ENCODE measurements around the gene HPSE2. TPM values are rescaled to one million over a fixed set of nuclear protein-coding genes. Genes with fewer than 3 reads are reported as not detected.

The HPSE2 gene
- total RNA-seq, 1 donor from 2014 or later = 10.6 TPM

DNA sequence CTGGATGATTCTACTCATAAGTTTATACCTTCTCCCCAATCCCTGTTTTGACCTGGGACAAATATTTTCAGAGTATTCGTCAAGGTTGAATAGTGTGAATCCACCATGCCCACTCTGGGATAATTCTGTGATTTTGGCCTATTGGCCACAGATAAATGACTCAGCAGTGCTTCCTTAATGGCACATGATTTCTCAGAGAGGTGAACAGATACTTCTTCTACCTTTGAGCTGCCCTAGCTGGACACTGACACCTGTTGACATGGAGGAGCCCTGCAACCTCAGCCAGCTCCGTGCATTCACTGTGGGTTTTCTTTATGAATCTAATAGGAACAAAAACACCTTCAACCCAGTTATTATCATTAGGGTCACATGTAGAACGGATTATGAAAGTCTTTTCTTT, 748.0 kb downstream of the HPSE2 start:
- H3K27ac ChIP-seq = no peak overlapping the region
- no peak overlapping the region for H3K4me3 ChIP-seq
- intact Hi-C loops (cut with DNase I) = no loop called here
- no peak for DNase-seq (ENCODE audit: extremely low spot score in 2 of 2)
- H3K9me3 ChIP-seq = no peaks in the 10 kb centered on the region
- no peaks in the 10 kb centered on the region for H3K27me3 ChIP-seq
- TF ChIP-seq, protein P1, sequence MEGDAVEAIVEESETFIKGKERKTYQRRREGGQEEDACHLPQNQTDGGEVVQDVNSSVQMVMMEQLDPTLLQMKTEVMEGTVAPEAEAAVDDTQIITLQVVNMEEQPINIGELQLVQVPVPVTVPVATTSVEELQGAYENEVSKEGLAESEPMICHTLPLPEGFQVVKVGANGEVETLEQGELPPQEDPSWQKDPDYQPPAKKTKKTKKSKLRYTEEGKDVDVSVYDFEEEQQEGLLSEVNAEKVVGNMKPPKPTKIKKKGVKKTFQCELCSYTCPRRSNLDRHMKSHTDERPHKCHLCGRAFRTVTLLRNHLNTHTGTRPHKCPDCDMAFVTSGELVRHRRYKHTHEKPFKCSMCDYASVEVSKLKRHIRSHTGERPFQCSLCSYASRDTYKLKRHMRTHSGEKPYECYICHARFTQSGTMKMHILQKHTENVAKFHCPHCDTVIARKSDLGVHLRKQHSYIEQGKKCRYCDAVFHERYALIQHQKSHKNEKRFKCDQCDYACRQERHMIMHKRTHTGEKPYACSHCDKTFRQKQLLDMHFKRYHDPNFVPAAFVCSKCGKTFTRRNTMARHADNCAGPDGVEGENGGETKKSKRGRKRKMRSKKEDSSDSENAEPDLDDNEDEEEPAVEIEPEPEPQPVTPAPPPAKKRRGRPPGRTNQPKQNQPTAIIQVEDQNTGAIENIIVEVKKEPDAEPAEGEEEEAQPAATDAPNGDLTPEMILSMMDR (IDR thresholded peaks at IDR 0.05) = no peak
- TF ChIP-seq POLR2AphosphoS5 (IDR thresholded peaks at IDR 0.05; ENCODE audit: insufficient read depth in 1 of 2, low read depth in 1 of 2) (no peak), POLR2A (IDR thresholded peaks at IDR 0.05) (no peak)
- H3K4me1 ChIP-seq = peaks cover 17% of the 10 kb centered on the region
- no peaks in the 10 kb centered on the region for H3K36me3 ChIP-seq

DNA sequence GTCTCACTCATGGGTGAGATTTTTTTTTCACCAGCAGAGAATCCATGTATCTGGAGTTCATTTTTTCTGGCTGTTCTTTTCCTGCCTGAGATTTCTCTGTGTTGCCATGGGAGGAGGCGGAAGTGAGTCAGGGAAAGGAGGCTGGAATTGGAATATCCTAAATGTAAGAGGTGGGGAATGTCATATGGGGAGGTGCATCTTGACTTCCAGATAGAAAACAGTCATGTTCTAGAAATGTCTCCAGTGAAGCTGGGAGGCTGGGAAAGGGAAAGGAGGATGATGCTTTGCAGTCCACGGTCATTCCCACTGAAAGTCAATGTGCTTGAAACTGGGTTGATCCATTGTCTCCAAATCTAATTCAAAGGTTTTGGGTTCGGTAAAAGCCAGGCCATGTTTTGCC, 749.2 kb downstream of the HPSE2 start:
- no peak overlapping the region for H3K4me3 ChIP-seq
- H3K27me3 ChIP-seq = no peaks in the 10 kb centered on the region
- no peaks in the 10 kb centered on the region for H3K9me3 ChIP-seq
- H3K36me3 ChIP-seq = no peaks in the 10 kb centered on the region
- H3K4me1 ChIP-seq = peaks cover 26% of the 10 kb centered on the region
- intact Hi-C loops (cut with DNase I) = no loop called here
- no peak for DNase-seq (ENCODE audit: extremely low spot score in 2 of 2)
- TF ChIP-seq, protein P1 (IDR thresholded peaks at IDR 0.05) = no peak
- no peak for TF ChIP-seq POLR2AphosphoS5 (IDR thresholded peaks at IDR 0.05; ENCODE audit: insufficient read depth in 1 of 2, low read depth in 1 of 2)
- no peak for TF ChIP-seq POLR2A (IDR thresholded peaks at IDR 0.05)
- H3K27ac ChIP-seq = peak overlapping the region; percentile 79

DNA sequence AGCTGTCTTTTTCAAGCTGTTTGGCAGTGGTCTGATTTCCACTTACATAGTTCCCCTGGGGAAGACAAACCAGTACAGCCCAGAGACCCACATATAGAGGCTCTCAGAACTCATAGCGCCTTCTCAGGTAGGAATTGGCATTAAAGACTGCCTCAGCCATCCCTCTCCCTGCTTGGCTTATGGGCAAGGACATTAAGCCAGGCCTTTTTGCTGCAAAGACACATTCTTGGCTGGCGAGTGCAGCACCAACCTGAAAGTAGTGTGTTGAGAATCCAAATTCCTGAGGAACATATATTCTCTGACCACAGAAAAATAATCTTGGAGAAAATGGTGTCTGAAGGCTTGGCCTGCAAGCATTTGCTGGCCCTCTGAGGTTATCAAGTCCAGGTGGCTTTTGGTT, 749.7 kb downstream of the HPSE2 start:
- Histone ChIP-seq H3K9me3 (no peaks in the 10 kb centered on the region), H3K27me3 (no peaks in the 10 kb centered on the region), H3K27ac (peak overlapping the region; percentile 79), H3K36me3 (no peaks in the 10 kb centered on the region), H3K4me3 (no peak overlapping the region), H3K4me1 (peaks cover 28% of the 10 kb centered on the region)
- TF ChIP-seq POLR2A (IDR thresholded peaks at IDR 0.05) = no peak
- no peak for TF ChIP-seq POLR2AphosphoS5 (IDR thresholded peaks at IDR 0.05; ENCODE audit: insufficient read depth in 1 of 2, low read depth in 1 of 2)
- TF ChIP-seq, protein P1 (IDR thresholded peaks at IDR 0.05) = no peak
- DNase-seq (ENCODE audit: extremely low spot score in 2 of 2) = no peak
- intact Hi-C loops (cut with DNase I) = no loop called here

DNA sequence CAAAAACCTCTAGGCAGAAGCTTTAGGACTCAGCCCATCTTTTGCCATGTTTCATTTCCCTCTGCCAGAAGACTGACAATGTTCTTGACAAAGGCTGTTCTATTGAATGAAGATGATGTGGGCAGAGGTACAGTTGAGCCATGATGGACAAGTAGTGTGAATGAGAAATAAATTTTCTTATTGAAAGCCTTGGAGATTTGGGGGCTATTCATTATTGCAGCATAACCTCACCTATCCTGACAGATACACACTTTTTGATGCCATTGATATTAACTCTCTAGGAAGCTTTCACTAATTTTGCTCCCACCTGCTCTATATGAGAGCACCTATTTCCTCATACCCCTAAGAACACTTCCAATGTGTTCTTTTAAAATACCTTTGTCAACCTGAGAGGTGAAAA, 752.0 kb downstream of the HPSE2 start:
- TF ChIP-seq POLR2AphosphoS5 (IDR thresholded peaks at IDR 0.05; ENCODE audit: insufficient read depth in 1 of 2, low read depth in 1 of 2) (no peak), POLR2A (IDR thresholded peaks at IDR 0.05) (no peak)
- no peak for DNase-seq (ENCODE audit: extremely low spot score in 2 of 2)
- intact Hi-C loops (cut with DNase I) = no loop called here
- Histone ChIP-seq H3K4me3 (no peak overlapping the region), H3K9me3 (no peaks in the 10 kb centered on the region), H3K4me1 (peaks cover 28% of the 10 kb centered on the region), H3K36me3 (no peaks in the 10 kb centered on the region), H3K27me3 (no peaks in the 10 kb centered on the region), H3K27ac (no peak overlapping the region)

DNA sequence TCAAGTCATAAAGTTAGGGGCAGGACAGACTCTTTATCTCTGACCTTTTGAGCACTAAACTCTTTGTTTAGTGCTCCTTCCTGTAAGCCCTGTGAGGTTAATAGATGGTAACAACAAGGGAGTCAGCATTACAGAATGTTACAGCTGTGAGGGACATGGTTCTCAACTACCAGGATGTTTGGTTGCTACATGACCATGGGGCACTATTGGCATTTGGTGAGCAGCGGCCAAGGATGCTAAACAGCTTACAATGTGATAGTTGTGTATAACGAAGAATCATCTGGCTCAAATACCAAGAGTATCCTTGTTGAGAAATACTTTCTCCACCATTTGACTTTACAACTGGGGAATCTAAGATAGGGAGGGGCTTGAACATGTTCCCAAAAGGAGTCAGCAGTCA, 753.6 kb downstream of the HPSE2 start:
- Histone ChIP-seq H3K27ac (peak overlapping the region; percentile 57), H3K9me3 (no peaks in the 10 kb centered on the region), H3K27me3 (no peaks in the 10 kb centered on the region), H3K36me3 (no peaks in the 10 kb centered on the region), H3K4me3 (no peak overlapping the region), H3K4me1 (peaks cover 24% of the 10 kb centered on the region)
- DNase-seq (ENCODE audit: extremely low spot score in 2 of 2) = no peak
- no peak for TF ChIP-seq POLR2AphosphoS5 (IDR thresholded peaks at IDR 0.05; ENCODE audit: insufficient read depth in 1 of 2, low read depth in 1 of 2)
- TF ChIP-seq POLR2A (IDR thresholded peaks at IDR 0.05) = no peak
- TF ChIP-seq, protein P1 (IDR thresholded peaks at IDR 0.05) = no peak
- intact Hi-C loops (cut with DNase I) = no loop called here

All from vagina (tissue), 2 donors.